ENCODE data around the gene XYLT1. TPM values are rescaled to one million over a fixed set of nuclear protein-coding genes. Genes with fewer than 3 reads are reported as not detected.

The XYLT1 gene
- total RNA-seq, 1 experiment from 2014 or later = 14.5 TPM

GRCh38 chr16:17460890-17461289, 9.9 kb downstream of the XYLT1 start:
- Histone ChIP-seq H3K23me2 (ENCODE audit: insufficient read length, low read depth, low read length, poor library complexity, severe bottlenecking) (no peaks in the 10 kb centered on the region), H3K4ac (ENCODE audit: low read depth, low read length) (no peak overlapping the region), H3T11ph (ENCODE audit: low read length) (no peak overlapping the region), H2BK120ac (ENCODE audit: low read depth, low read length, poor library complexity, severe bottlenecking) (no peak overlapping the region), H4K5ac (ENCODE audit: insufficient read length, low read depth, low read length) (no peak overlapping the region), H3K14ac (ENCODE audit: insufficient read depth, low read length) (0 out of 2 replicates have a peak overlapping the region, but pooled peaks have one; percentile 41), H2AK5ac (ENCODE audit: insufficient read length, low read length) (no peak overlapping the region), H2AFZ (ENCODE audit: low read length) (no peak overlapping the region), H2BK12ac (ENCODE audit: insufficient read length, low read depth, low read length) (no peak overlapping the region), H4K91ac (ENCODE audit: insufficient read length, low read depth, low read length) (no peak overlapping the region), H3K56ac (ENCODE audit: insufficient read length, low read depth, low read length) (peak overlapping the region; percentile 35), H3K4me1 (ENCODE audit: insufficient read depth, low read length) (peaks cover 8% of the 10 kb centered on the region; the same call in 1 of the 2 replicates), H3K23ac (ENCODE audit: insufficient read length, low read depth, low read length) (no peak overlapping the region), H2BK20ac (ENCODE audit: low read depth, low read length, poor library complexity, severe bottlenecking) (no peak overlapping the region), H3K18ac (ENCODE audit: insufficient read length, low read depth, low read length) (no peak overlapping the region), H2BK5ac (ENCODE audit: insufficient read length, low read length) (no peak overlapping the region), H4K20me1 (ENCODE audit: control insufficient read depth, insufficient read depth, insufficient read length) (no peaks in the 10 kb centered on the region), H3K9me3 (ENCODE audit: control insufficient read depth, low read depth, low read length) (no peaks in the 10 kb centered on the region), H3K27me3 (ENCODE audit: insufficient read depth, low read length) (no peaks in the 10 kb centered on the region), H2BK15ac (ENCODE audit: low read depth, low read length) (no peak overlapping the region), H3K79me2 (ENCODE audit: insufficient read depth, low read length) (peaks cover 22% of the 10 kb centered on the region; the same call in 1 of the 2 replicates), H3K79me1 (ENCODE audit: insufficient read depth, low read depth, low read length, poor library complexity, severe bottlenecking) (peaks cover 6% of the 10 kb centered on the region), H3K27ac (ENCODE audit: insufficient read length, low read depth, low read length) (no peak overlapping the region), H3K4me2 (ENCODE audit: insufficient read depth, insufficient read length, low read length) (no peak overlapping the region), H3K9ac (ENCODE audit: extremely low read depth, insufficient read length, low read length) (no peak overlapping the region), H4K8ac (replicated peaks; ENCODE audit: insufficient read length, low read depth, low read length) (no peak overlapping the region)
- WGBS (ENCODE audit: extremely low coverage, insufficient read length, low lambda C conversion rate) = no CpG with 5 or more reads among the region's 3 CpGs
- Mint-ChIP-seq H3K27me3 (ENCODE audit: low read depth) (no peaks in the 10 kb centered on the region), H3K27ac (peak overlapping the region in 1 of 3 experiments; percentile 63; a peak in 1 of 7 replicates), H3K9me3 (no peaks in the 10 kb centered on the region; a peak in 1 of 5 replicates), H3K4me3 (no peak overlapping the region), H3K36me3 (ENCODE audit: insufficient read depth in 1 of 3, low read depth in 3 of 3) (peaks cover 3 to 27% (median 18%) of the 10 kb centered on the region in 3 experiments), H3K4me1 (peaks cover 52 to 54% of the 10 kb centered on the region in 2 experiments)
- TF ChIP-seq CTCF (conservative IDR thresholded peaks at IDR 0.05) = no peak
- DNase-seq = no peak

Data from H9 (cell line).